Urinary bladder (tissue), 4 donors: ENCODE measurements around the gene NPM1. TPM values are rescaled to one million over a fixed set of nuclear protein-coding genes. Genes with fewer than 3 reads are reported as not detected.

Experiments
- DNase-seq: peaks from one replicate; pipeline ENCODE4 v3.0.0-alpha.2; 2015; ENCODE audit errors: extremely low spot score
- H3K27ac ChIP-seq: one replicate; pipeline ENCODE4 v1.5.1; 2013; ENCODE audit warnings: low read depth, mild to moderate bottlenecking, moderate library complexity
- H3K36me3 ChIP-seq: one replicate; pipeline ENCODE4 v1.6.1; 2013; ENCODE audit warnings: mild to moderate bottlenecking, moderate library complexity; ENCODE audit not compliant: insufficient read depth
- H3K4me1 ChIP-seq: one replicate; pipeline ENCODE4 v1.6.1; 2013; ENCODE audit warnings: mild to moderate bottlenecking, moderate library complexity; ENCODE audit not compliant: insufficient read depth
- H3K4me3 ChIP-seq: one replicate; pipeline ENCODE4 v1.5.1; 2013; ENCODE audit warnings: low read depth, low read length
- WGBS: extraction: QIAGEN DNeasy Blood & Tissue Kit; methylation state at CpG from one replicate; pipeline ENCODE4 v1.1.7; 2013; 5-methylcytosine and 5-hydroxymethylcytosine counted together
- polyA plus RNA-seq: library from polyadenylated mRNA; stranded (reverse); fragments of 200-250 nt; gene quantifications from one replicate; pipeline ENCODE4 v1.2.3, GENCODE V29; 2013
- total RNA-seq: library from RNA; depleted of rRNA; stranded (reverse); fragments of >200 nt; gene quantifications from one replicate; pipeline ENCODE4 v1.2.3, GENCODE V29; 2014
- donor health status: healthy with polysubstance abuse.
- donor health status: healthy.

The NPM1 gene
- total and polyA plus RNA-seq, 2 donors, result 1,536 to 1,626 TPM

GRCh38 chr5:171422495-171422894 is 34.8 kb downstream of the NPM1 start:
- no peak overlapping the region for H3K4me3 ChIP-seq
- WGBS, result 92% methylated on average over 2 of the region's 2 CpGs
- peaks cover 2% of the 10 kb centered on the region for H3K4me1 ChIP-seq
- H3K27ac ChIP-seq, result no peak overlapping the region
- no peaks in the 10 kb centered on the region for H3K36me3 ChIP-seq
- no peak for DNase-seq

GRCh38 chr5:171422902-171423663 is 35.4 kb downstream of the NPM1 start:
- no peak overlapping the region for H3K4me3 ChIP-seq
- H3K4me1 ChIP-seq, result peaks cover 2% of the 10 kb centered on the region
- DNase-seq, result no peak
- no peaks in the 10 kb centered on the region for H3K36me3 ChIP-seq
- H3K27ac ChIP-seq, result no peak overlapping the region
- 92% methylated on average over 26 of the region's 26 CpGs for WGBS

- 57% methylated on average over 5 of the region's 5 CpGs for WGBS
- DNase-seq, result no peak
- Histone ChIP-seq H3K4me1 (peaks cover under 1% of the 10 kb centered on the region), H3K4me3 (no peak overlapping the region), H3K36me3 (no peaks in the 10 kb centered on the region), H3K27ac (no peak overlapping the region)
These were observed 37.1 kb downstream of the NPM1 start for GRCh38 chr5:171424726-171425125.

- H3K4me3 ChIP-seq, result no peak overlapping the region
- DNase-seq, result no peak
- H3K36me3 ChIP-seq, result no peaks in the 10 kb centered on the region
- WGBS, result 93% methylated on average over 14 of the region's 14 CpGs
- no peak overlapping the region for H3K27ac ChIP-seq
- no peaks in the 10 kb centered on the region for H3K4me1 ChIP-seq
These were observed 38.1 kb downstream of the NPM1 start for GRCh38 chr5:171425596-171426244.

GRCh38 chr5:171426266-171426665 is 38.6 kb downstream of the NPM1 start:
- no peak overlapping the region for H3K4me3 ChIP-seq
- no peak for DNase-seq
- WGBS, result 82% methylated on average over 4 of the region's 4 CpGs
- H3K4me1 ChIP-seq, result no peaks in the 10 kb centered on the region
- H3K36me3 ChIP-seq, result no peaks in the 10 kb centered on the region
- H3K27ac ChIP-seq, result no peak overlapping the region

- no peaks in the 10 kb centered on the region for H3K4me1 ChIP-seq
- no peak for DNase-seq
- H3K36me3 ChIP-seq, result no peaks in the 10 kb centered on the region
- H3K4me3 ChIP-seq, result no peak overlapping the region
- H3K27ac ChIP-seq, result no peak overlapping the region
- 95% methylated on average over 9 of the region's 9 CpGs for WGBS
These were observed 39.0 kb downstream of the NPM1 start for GRCh38 chr5:171426680-171427079.

GRCh38 chr5:171427318-171428167 is 39.9 kb downstream of the NPM1 start:
- Histone ChIP-seq H3K27ac (no peak overlapping the region), H3K4me3 (no peak overlapping the region), H3K36me3 (no peaks in the 10 kb centered on the region), H3K4me1 (no peaks in the 10 kb centered on the region)
- WGBS, result 87% methylated on average over 20 of the region's 20 CpGs
- no peak for DNase-seq

GRCh38 chr5:171428168-171428696 is 40.6 kb downstream of the NPM1 start:
- H3K36me3 ChIP-seq, result no peaks in the 10 kb centered on the region
- DNase-seq, result no peak
- H3K27ac ChIP-seq, result no peak overlapping the region
- no peak overlapping the region for H3K4me3 ChIP-seq
- H3K4me1 ChIP-seq, result no peaks in the 10 kb centered on the region
- WGBS, result 96% methylated on average over 9 of the region's 9 CpGs

- H3K27ac ChIP-seq, result no peak overlapping the region
- WGBS, result 88% methylated on average over 16 of the region's 16 CpGs
- no peaks in the 10 kb centered on the region for H3K4me1 ChIP-seq
- H3K4me3 ChIP-seq, result no peak overlapping the region
- H3K36me3 ChIP-seq, result no peaks in the 10 kb centered on the region
- no peak for DNase-seq
These were observed 41.3 kb downstream of the NPM1 start for GRCh38 chr5:171428809-171429542.

GRCh38 chr5:171429543-171429910 is 41.9 kb downstream of the NPM1 start:
- no peak overlapping the region for H3K27ac ChIP-seq
- no peak overlapping the region for H3K4me3 ChIP-seq
- H3K4me1 ChIP-seq, result no peaks in the 10 kb centered on the region
- no peak for DNase-seq
- WGBS, result 87% methylated on average over 4 of the region's 4 CpGs
- H3K36me3 ChIP-seq, result no peaks in the 10 kb centered on the region

GRCh38 chr5:171431251-171431777 is 43.7 kb downstream of the NPM1 start:
- no peaks in the 10 kb centered on the region for H3K4me1 ChIP-seq
- 95% methylated on average over 7 of the region's 7 CpGs for WGBS
- DNase-seq, result no peak

GRCh38 chr5:171432076-171432475 is 44.4 kb downstream of the NPM1 start:
- H3K27ac ChIP-seq, result no peak overlapping the region
- no peak overlapping the region for H3K4me3 ChIP-seq
- WGBS, result 80% methylated on average over 8 of the region's 8 CpGs
- H3K4me1 ChIP-seq, result no peaks in the 10 kb centered on the region
- H3K36me3 ChIP-seq, result no peaks in the 10 kb centered on the region
- no peak for DNase-seq

More at GRCh38 chr5:171431251-171431777, 43.7 kb downstream of the NPM1 start:
- Histone ChIP-seq H3K4me3 (no peak overlapping the region), H3K36me3 (no peaks in the 10 kb centered on the region), H3K27ac (no peak overlapping the region)
